Measurements from ENCODE around the gene LRRC8A. TPM values are rescaled to one million over a fixed set of nuclear protein-coding genes. Genes with fewer than 3 reads are reported as not detected.
"Not testable (repeated sequence)": the region's sequence is repeated elsewhere in the genome, so short reads cannot be mapped to it uniquely, and the experiment has no call there.

Gene LRRC8A
- polyA plus RNA-seq (2013, experiment 1 of 4): 50.2 TPM
- polyA plus RNA-seq (2013, experiment 2 of 4): 51.3 TPM
- 36.5 TPM for polyA plus RNA-seq (2013, experiment 3 of 4)
- 38.5 TPM for polyA plus RNA-seq (2013, experiment 4 of 4)

DNA sequence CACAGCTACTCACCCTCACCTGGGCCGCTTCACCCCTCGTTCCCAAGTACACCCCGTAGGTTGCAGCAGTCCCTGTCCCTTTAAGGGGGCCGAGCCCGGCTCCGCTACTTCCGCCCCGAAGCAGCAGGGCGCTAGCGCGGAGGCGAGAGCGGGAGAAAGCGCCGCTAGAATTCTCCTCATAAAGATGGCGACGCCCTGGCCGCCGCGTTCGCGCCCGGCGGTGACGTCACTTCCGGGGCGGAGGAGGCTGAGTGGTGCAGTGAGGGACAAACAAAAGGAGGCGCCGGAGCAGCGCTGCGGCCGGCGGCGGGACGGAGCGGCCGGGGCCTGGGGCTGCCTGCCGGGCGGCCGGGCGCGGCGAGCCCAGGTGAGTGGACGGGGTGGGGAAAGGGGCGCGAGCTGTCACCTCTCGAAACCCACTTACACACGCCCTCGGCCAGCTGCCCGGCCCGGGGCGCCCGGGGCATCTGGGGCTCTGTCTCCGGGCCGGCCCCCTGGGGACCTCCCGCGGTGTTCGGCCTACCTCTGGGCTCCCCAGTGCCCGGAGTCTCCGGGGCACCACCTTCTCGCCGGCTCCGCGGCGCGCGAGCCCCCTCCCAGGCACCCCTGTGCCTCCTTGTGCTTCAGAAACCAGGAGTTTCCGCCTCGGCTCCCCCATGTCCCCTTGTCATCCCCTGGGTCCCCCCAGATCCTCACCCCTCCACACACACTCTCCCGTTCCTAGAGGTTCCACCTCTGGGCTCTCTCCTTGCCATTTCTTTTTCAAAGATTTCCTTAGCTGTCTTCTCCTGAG is at the start of gene LRRC8A, which contains the start of gene KYAT1:
TSS of gene LRRC8A (plus strand) at position 250 of the 793 bp plus-strand sequence. CDS start 25,032 bp downstream, outside the sequence.
TSS of gene KYAT1 (minus strand) at position 67 of the 793 bp plus-strand sequence. CDS start 36,545 bp downstream, outside the sequence.
- H3K27ac ChIP-seq (ENCODE audit: insufficient read depth, low read depth, low read length, poor library complexity, severe bottlenecking): peak within 1 kb of the TSS; percentile 85
- H3K27me3 ChIP-seq (ENCODE audit: control insufficient read depth, insufficient read depth, low read length, poor library complexity, severe bottlenecking): no peaks in the 10 kb centered on the region
- H3K4me1 ChIP-seq (ENCODE audit: control insufficient read depth, insufficient read depth, low read length): peaks cover 6% of the 10 kb centered on the region
- H3K4me3 ChIP-seq (ENCODE audit: insufficient read depth, low read depth, low read length): peak within 1 kb of the TSS; percentile 91
- 0% methylated on average over 70 of the region's 70 CpGs for WGBS, 2 experiments
- peaks cover 11% of the 10 kb centered on the region for H3K36me3 ChIP-seq (ENCODE audit: control insufficient read depth, insufficient read depth, low read length)
- H3K9me3 ChIP-seq (ENCODE audit: control insufficient read depth, low read length): no peaks in the 10 kb centered on the region

- H3K4me1 ChIP-seq (ENCODE audit: control insufficient read depth, insufficient read depth, low read length): no peaks in the 10 kb centered on the region
- H3K36me3 ChIP-seq (ENCODE audit: control insufficient read depth, insufficient read depth, low read length): no peaks in the 10 kb centered on the region
- H3K27me3 ChIP-seq (ENCODE audit: control insufficient read depth, insufficient read depth, low read length, poor library complexity, severe bottlenecking): no peaks in the 10 kb centered on the region
- H3K9me3 ChIP-seq (ENCODE audit: control insufficient read depth, low read length): no peaks in the 10 kb centered on the region
- H3K4me3 ChIP-seq (ENCODE audit: insufficient read depth, low read depth, low read length): no peak overlapping the region
- 91 to 94% methylated on average over 10 of the region's 10 CpGs for WGBS, 2 experiments
- H3K27ac ChIP-seq (ENCODE audit: insufficient read depth, low read depth, low read length, poor library complexity, severe bottlenecking): no peak overlapping the region
Observed at GRCh38 chr9:128833696-128834095, 48.2 kb upstream of the LRRC8A start.

DNA sequence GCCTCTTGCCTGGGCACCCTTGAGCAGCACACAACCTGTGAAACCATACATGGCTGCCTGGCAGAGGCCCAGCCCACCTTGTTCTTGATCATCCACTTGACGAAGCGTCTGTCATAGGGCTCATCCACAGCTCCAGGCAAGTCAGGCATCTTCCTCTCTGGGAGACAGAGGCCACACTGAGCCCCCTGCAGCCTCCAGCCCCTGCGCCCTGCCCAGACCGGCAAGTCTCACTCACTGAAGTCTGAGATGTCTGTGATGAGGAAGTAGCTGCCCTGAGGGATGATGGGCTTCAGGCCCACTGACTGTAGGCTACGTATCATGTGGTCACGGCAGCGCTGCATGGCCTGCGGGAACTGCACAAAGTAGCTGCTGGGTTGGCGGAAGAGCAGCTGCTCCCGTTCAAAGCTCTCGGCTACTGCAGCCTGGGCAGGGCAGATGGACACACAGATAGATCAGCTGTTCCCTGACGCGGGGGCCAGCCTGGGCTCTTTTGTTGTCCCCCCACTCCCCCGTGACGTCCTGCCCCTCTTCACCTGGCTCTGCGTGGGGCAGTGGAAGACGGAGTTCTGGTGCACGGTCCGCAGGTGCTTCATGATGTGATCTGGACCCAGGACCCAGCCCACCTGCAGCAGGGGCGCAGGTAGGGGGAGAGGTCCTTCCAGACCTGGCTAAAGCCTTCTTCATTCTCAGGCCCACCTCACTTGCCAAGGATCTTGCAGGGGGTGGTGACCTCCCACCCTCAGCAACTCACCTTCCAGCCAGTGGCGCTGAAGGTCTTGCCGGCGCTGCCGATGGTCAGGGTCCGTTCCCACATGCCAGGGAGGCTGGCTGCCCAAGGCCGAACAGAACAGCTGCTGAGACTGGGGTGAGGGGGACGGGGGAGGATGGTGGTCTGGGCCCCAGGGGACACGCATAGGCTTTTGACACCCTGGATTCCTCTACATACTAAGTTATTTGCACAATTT is 46.4 kb upstream of the LRRC8A start:
- H3K27me3 ChIP-seq (ENCODE audit: control insufficient read depth, insufficient read depth, low read length, poor library complexity, severe bottlenecking): no peaks in the 10 kb centered on the region
- no peaks in the 10 kb centered on the region for H3K9me3 ChIP-seq (ENCODE audit: control insufficient read depth, low read length)
- no peaks in the 10 kb centered on the region for H3K36me3 ChIP-seq (ENCODE audit: control insufficient read depth, insufficient read depth, low read length)
- no peaks in the 10 kb centered on the region for H3K4me1 ChIP-seq (ENCODE audit: control insufficient read depth, insufficient read depth, low read length)
- no peak overlapping the region for H3K4me3 ChIP-seq (ENCODE audit: insufficient read depth, low read depth, low read length)
- WGBS, 2 experiments: 96 to 97% methylated on average over 28 of the region's 28 CpGs
- H3K27ac ChIP-seq (ENCODE audit: insufficient read depth, low read depth, low read length, poor library complexity, severe bottlenecking): no peak overlapping the region

GRCh38 chr9:128836509-128837145 is 45.3 kb upstream of the LRRC8A start:
- no peak overlapping the region for H3K4me3 ChIP-seq (ENCODE audit: insufficient read depth, low read depth, low read length)
- H3K36me3 ChIP-seq (ENCODE audit: control insufficient read depth, insufficient read depth, low read length): no peaks in the 10 kb centered on the region
- no peaks in the 10 kb centered on the region for H3K4me1 ChIP-seq (ENCODE audit: control insufficient read depth, insufficient read depth, low read length)
- no peaks in the 10 kb centered on the region for H3K9me3 ChIP-seq (ENCODE audit: control insufficient read depth, low read length)
- WGBS, 2 experiments: 89 to 92% methylated on average over 14 of the region's 14 CpGs
- no peak overlapping the region for H3K27ac ChIP-seq (ENCODE audit: insufficient read depth, low read depth, low read length, poor library complexity, severe bottlenecking)
- no peaks in the 10 kb centered on the region for H3K27me3 ChIP-seq (ENCODE audit: control insufficient read depth, insufficient read depth, low read length, poor library complexity, severe bottlenecking)

DNA sequence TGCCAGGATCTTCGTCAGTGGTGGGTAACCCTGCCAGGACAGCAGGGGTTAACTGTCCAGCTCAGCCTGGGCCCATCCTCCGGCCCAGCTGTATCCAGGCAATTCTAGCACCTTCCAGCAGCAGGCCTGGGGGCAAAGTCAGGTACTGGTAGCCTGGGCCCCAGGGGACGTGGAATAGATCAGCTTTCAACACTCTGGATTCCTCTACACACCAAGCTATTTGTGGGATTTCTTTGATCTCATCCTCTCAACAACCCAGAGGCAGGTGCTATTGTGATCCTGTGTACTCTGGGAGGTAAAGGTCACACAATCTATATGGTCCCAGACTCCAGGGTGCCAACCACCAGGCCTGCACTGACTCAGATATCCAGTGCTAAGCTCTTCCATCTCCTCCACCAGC is 43.6 kb upstream of the LRRC8A start:
- no peaks in the 10 kb centered on the region for H3K27me3 ChIP-seq (ENCODE audit: control insufficient read depth, insufficient read depth, low read length, poor library complexity, severe bottlenecking)
- no peak overlapping the region for H3K27ac ChIP-seq (ENCODE audit: insufficient read depth, low read depth, low read length, poor library complexity, severe bottlenecking)
- H3K36me3 ChIP-seq (ENCODE audit: control insufficient read depth, insufficient read depth, low read length): no peaks in the 10 kb centered on the region
- H3K9me3 ChIP-seq (ENCODE audit: control insufficient read depth, low read length): no peaks in the 10 kb centered on the region
- WGBS, 2 experiments: 86 to 91% methylated on average over 3 of the region's 3 CpGs
- H3K4me1 ChIP-seq (ENCODE audit: control insufficient read depth, insufficient read depth, low read length): no peaks in the 10 kb centered on the region
- H3K4me3 ChIP-seq (ENCODE audit: insufficient read depth, low read depth, low read length): no peak overlapping the region

DNA sequence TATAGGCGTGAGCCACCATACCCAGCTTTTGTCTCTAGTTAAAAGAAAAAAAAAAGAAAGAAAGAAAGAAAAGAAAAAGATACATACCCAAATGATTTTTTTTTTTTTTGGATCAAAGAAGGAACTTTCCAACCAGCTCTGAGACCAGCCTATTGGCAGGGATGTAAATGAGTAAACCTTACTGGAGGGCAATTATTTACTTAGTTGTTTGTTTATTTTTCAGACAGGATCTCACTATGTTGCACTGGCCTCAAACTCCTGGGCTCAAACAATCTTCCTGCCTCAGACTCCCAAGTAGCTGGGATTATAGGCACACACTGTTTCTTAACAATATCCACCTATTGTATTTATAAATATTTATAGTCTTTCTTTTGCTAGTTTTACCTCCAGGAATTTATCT is 41.4 kb upstream of the LRRC8A start:
- WGBS, 2 experiments: 100% methylated on average over 1 of the region's 1 CpG
- Histone ChIP-seq H3K27ac (ENCODE audit: insufficient read depth, low read depth, low read length, poor library complexity, severe bottlenecking) (no peak overlapping the region), H3K36me3 (ENCODE audit: control insufficient read depth, insufficient read depth, low read length) (no peaks in the 10 kb centered on the region), H3K4me3 (ENCODE audit: insufficient read depth, low read depth, low read length) (no peak overlapping the region), H3K27me3 (ENCODE audit: control insufficient read depth, insufficient read depth, low read length, poor library complexity, severe bottlenecking) (no peaks in the 10 kb centered on the region), H3K9me3 (ENCODE audit: control insufficient read depth, low read length) (no peaks in the 10 kb centered on the region), H3K4me1 (ENCODE audit: control insufficient read depth, insufficient read depth, low read length) (no peaks in the 10 kb centered on the region)

- 93 to 94% methylated on average over 12 of the region's 12 CpGs for WGBS, 2 experiments
- Histone ChIP-seq H3K4me1 (ENCODE audit: control insufficient read depth, insufficient read depth, low read length) (no peaks in the 10 kb centered on the region), H3K4me3 (ENCODE audit: insufficient read depth, low read depth, low read length) (no peak overlapping the region), H3K36me3 (ENCODE audit: control insufficient read depth, insufficient read depth, low read length) (no peaks in the 10 kb centered on the region), H3K27ac (ENCODE audit: insufficient read depth, low read depth, low read length, poor library complexity, severe bottlenecking) (no peak overlapping the region), H3K9me3 (ENCODE audit: control insufficient read depth, low read length) (no peaks in the 10 kb centered on the region), H3K27me3 (ENCODE audit: control insufficient read depth, insufficient read depth, low read length, poor library complexity, severe bottlenecking) (no peaks in the 10 kb centered on the region)
Observed at GRCh38 chr9:128841694-128842492, 40.0 kb upstream of the LRRC8A start.

DNA sequence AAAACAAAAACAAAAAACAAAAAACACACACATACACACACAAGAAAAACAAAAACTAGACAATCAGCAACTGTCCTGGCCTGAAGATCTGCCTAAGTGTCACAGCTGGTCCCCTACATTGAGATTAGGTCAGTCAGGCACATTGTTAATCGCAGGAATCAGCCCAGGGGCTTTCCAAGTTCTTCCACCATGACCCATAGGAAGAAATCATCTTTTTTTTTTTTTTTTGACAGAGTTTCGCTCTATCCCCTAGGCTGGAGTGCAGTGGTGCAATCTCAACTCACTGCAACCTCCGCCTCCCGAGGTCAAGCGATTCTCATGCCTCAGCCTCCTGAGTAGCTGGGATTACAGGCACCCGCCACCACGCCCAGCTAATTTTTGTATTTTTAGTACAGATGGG is 38.8 kb upstream of the LRRC8A start:
- H3K4me3 ChIP-seq (ENCODE audit: insufficient read depth, low read depth, low read length); H3K9me3 ChIP-seq (ENCODE audit: control insufficient read depth, low read length); H3K27ac ChIP-seq (ENCODE audit: insufficient read depth, low read depth, low read length, poor library complexity, severe bottlenecking); H3K27me3 ChIP-seq (ENCODE audit: control insufficient read depth, insufficient read depth, low read length, poor library complexity, severe bottlenecking); H3K4me1 ChIP-seq (ENCODE audit: control insufficient read depth, insufficient read depth, low read length); H3K36me3 ChIP-seq (ENCODE audit: control insufficient read depth, insufficient read depth, low read length): not testable (repeated sequence)
- 92 to 96% methylated on average over 7 of the region's 7 CpGs for WGBS, 2 experiments

DNA sequence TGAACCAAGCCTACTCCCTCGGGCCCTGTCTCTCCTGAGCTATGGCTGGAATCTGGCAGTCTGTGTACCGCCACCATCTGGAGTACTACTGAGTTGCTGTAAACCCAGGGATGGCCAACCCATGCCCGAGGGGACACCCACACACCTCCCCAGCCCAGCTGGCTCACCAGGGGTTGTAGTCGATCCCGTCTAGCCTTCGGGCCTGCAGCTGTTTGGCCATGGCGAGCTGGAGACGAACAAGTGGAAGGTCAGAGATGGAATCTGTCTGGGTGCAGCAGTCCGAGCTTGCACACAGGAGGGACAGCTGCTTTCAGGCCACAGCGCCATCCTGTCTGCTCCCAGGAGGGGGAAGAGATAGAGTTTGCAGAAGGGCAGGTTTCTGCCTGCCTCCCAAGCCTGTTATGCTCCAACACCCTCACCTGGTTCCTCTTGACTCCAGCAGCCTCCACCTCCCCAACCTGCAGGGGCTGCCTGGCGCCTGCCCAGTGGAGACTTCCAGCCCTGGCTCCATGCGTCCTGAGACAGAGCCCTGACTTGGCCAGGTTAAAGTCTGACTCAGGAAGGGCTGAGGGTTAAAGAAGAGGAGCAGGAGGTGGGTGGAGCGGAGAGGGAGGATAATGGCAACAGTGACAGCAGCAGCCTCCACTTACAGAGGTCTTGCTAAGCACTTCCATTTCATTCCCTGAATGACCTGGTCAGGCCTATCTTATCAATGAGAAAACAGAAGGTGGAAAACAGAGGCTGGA is 36.6 kb upstream of the LRRC8A start:
- Histone ChIP-seq H3K27me3 (ENCODE audit: control insufficient read depth, insufficient read depth, low read length, poor library complexity, severe bottlenecking) (no peaks in the 10 kb centered on the region), H3K4me1 (ENCODE audit: control insufficient read depth, insufficient read depth, low read length) (no peaks in the 10 kb centered on the region), H3K27ac (ENCODE audit: insufficient read depth, low read depth, low read length, poor library complexity, severe bottlenecking) (no peak overlapping the region), H3K9me3 (ENCODE audit: control insufficient read depth, low read length) (no peaks in the 10 kb centered on the region), H3K4me3 (ENCODE audit: insufficient read depth, low read depth, low read length) (no peak overlapping the region), H3K36me3 (ENCODE audit: control insufficient read depth, insufficient read depth, low read length) (no peaks in the 10 kb centered on the region)
- 84 to 88% methylated on average over 13 of the region's 13 CpGs for WGBS, 2 experiments
